HS-5 (cell line): ENCODE measurements around the gene SEMA6B.
A peak's percentile ranks its signal among the peaks of the same experiment; 100 is the strongest.

Experiments used
- DNase-seq: peaks from one replicate; pipeline ENCODE4 v3.0.0-alpha.2; 2012; ENCODE audit warnings: low read depth

Gene SEMA6B

DNA sequence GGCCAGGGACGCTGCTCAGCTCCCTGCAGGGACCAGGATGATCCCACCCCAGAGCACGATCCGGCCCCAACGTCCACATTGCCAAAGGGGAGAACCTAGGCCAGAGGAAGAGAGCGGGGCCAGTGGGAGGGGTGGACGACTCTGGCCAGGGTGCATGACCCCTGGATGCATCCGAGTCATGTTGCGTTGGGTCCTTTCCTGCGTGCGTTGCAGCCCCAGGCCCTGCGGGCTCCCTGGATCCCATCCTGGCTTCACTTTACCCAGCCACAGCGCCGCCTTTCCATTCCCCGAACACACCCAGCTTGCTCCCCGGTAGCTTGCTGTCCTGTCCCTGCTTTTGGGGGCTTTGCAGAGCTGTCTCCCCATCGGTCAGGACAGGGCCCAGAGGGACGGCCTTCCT lies 51.7 kb downstream of the SEMA6B start:
- no peak for DNase-seq

DNA sequence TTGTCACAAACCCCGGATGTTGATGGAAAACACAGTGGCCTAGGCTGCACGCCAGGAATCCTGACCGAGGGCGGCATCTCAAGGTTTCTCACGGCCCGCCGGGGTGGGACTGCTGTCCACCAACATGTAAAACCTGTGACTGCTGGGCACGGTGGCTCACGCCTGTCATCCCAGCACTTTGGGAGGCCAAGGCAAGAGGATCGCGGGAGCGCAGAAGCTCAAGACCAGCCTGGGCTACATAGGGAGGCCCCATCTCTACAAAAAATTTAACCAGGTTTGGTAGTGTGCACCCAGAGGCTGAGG lies 52.4 kb downstream of the SEMA6B start:
- no peak for DNase-seq

- DNase-seq: peak; percentile 49
These were observed 52.9 kb downstream of the SEMA6B start for GRCh38 chr19:4506449-4507149.

GRCh38 chr19:4505570-4506448 lies 53.7 kb downstream of the SEMA6B start:
- DNase-seq: no peak

GRCh38 chr19:4504891-4505569 lies 54.5 kb downstream of the SEMA6B start:
- DNase-seq: no peak

DNA sequence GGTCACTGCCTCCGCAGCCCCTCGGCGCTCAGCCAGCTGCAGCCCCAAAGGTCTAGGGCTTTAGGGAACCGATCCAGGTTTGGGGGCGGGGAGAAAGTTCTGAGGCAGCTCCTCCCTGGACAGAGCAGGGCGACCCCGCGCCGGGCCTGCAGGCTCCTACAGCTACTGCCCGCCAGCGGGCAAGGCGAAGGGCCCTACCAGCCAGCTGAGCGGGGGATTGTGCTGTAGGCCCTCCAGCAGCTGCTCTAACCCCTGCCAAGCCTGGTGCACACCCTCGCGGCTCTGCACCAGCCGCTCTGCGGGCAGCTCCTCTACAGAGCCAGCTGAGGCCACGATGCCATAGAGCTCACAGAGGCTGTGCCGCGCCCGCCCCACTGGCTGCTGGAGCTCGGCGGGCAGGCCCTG lies 55.2 kb downstream of the SEMA6B start:
- no peak for DNase-seq

GRCh38 chr19:4503825-4504170 lies 55.7 kb downstream of the SEMA6B start:
- DNase-seq: no peak

DNA sequence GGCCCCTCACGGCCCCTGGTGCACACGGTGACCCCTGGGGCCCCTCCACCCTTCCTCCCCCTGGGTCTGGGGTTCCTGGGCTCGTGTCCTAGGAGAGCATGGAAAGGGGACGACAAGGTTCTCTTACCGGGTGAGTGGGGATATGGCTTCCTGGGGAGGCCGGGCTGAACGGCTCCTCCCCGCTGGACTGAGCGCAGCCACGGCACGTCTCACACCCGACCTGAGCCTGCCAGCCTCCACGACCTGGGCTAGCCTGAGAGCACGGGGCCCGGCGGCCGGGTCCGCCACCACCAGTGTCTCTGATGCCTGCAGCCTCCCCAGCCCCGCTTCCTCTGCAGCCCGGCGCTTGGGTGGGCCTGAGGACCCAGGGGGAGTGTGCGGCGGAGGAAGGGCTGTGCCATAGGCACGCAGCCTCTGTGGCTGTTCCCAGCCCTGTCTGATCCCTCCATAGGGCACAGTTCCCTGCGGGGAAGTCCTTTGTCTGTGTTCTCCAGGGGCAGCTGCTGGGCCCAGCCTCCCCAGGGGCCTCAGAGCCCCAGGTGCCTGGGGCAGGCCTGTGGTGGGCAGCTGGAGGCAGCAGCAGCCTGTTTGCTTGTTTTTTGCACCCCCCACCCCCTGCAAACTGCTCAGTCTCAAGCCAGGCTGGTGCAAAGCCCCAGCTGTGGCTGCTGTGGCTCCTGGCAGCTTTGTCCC lies 56.2 kb downstream of the SEMA6B start:
- DNase-seq: no peak

GRCh38 chr19:4502282-4503131 lies 57.0 kb downstream of the SEMA6B start:
- DNase-seq: no peak

DNA sequence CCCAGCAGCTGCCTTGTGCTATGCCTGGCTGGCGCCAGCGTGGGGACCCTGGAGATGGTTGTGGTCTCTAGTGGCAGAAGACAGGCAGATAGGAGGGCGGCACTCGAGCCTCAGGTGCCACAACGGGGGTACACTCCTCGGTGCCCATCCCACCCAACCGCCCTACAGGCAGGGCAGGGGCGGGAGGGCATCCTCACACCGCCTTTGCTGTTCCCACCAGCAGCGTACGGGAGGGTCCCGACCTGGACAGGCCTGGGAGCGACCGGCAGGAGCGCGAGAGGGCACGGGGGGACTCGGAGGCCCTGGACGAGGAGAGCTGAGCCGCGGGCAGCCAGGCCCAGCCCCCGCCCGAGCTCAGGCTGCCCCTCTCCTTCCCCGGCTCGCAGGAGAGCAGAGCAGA lies 57.8 kb downstream of the SEMA6B start:
- DNase-seq: no peak

GRCh38 chr19:4500841-4501591 lies 58.5 kb downstream of the SEMA6B start:
- DNase-seq: no peak

GRCh38 chr19:4499855-4500254 lies 59.6 kb downstream of the SEMA6B start:
- no peak for DNase-seq

- DNase-seq: no peak
These were observed 60.2 kb downstream of the SEMA6B start for GRCh38 chr19:4499318-4499717.

GRCh38 chr19:4498694-4499093 lies 60.8 kb downstream of the SEMA6B start:
- no peak for DNase-seq

GRCh38 chr19:4497770-4498389 lies 61.6 kb downstream of the SEMA6B start:
- no peak for DNase-seq

DNA sequence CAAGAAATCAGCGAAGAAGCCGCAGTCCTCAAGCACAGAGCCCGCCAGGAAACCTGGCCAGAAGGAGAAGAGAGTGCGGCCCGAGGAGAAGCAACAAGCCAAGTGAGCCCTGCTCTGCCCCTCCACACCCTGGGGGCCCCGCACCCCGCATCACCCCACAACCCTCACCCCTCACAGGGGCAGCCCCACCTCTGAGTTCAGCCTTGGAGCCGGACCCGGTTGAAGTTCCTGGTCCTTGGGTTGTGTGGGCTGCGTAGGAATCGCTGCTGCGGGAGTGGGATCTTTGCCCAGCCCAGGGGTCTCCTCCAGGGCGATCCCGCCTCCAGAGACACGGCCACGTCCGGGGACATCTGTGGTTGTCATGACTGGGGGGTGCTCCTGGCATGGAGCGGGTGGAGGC lies 63.2 kb downstream of the SEMA6B start:
- no peak for DNase-seq

GRCh38 chr19:4495471-4495870 lies 64.0 kb downstream of the SEMA6B start:
- no peak for DNase-seq

DNA sequence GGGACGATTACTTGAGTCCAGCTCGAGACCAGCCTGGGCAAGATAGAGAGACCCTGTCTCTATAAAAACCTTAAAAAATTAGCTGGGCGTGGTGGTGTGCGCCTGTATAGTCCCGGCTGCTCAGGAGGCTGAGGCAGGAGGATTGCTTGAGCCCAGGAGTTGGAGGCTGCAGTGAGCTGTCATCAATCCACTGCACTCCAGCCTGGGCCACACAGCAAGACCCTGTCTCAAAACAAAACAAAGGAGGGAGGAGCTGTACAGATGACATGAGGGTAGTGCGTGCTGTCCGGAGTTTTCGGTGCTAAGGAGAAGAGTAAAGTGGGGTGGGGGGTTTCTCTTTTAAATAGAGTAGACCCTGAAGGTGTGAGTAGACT lies 64.8 kb downstream of the SEMA6B start:
- no peak for DNase-seq

GRCh38 chr19:4493929-4494690 lies 65.4 kb downstream of the SEMA6B start:
- no peak for DNase-seq
